ENCODE measurements around the gene NRG3.

The NRG3 gene

GRCh38 chr10:82544377-82544776 lies 669.4 kb downstream of the NRG3 start:
- no peak for TF ChIP-seq CTCF (IDR thresholded peaks at IDR 0.05)
- H3K9me3 ChIP-seq, result no peaks in the 10 kb centered on the region
- no peak for DNase-seq
- intact Hi-C loops (cut with DNase I; ENCODE audit: low total_unique reads), result no loop called here
- H3K36me3 ChIP-seq, result no peaks in the 10 kb centered on the region
- no peak overlapping the region for H3K27ac ChIP-seq
- H3K4me3 ChIP-seq, result no peak overlapping the region
- H3K4me1 ChIP-seq, result no peaks in the 10 kb centered on the region
- H3K27me3 ChIP-seq, result no peaks in the 10 kb centered on the region

GRCh38 chr10:82551506-82551905 lies 676.5 kb downstream of the NRG3 start:
- Histone ChIP-seq H3K27ac (no peak overlapping the region), H3K4me1 (no peaks in the 10 kb centered on the region), H3K27me3 (no peaks in the 10 kb centered on the region), H3K4me3 (no peak overlapping the region), H3K36me3 (no peaks in the 10 kb centered on the region), H3K9me3 (no peaks in the 10 kb centered on the region)
- intact Hi-C loops (cut with DNase I; ENCODE audit: low total_unique reads), result no loop called here
- no peak for DNase-seq
- no peak for TF ChIP-seq CTCF (IDR thresholded peaks at IDR 0.05)

GRCh38 chr10:82552267-82552666 lies 677.3 kb downstream of the NRG3 start:
- no peak for DNase-seq
- no peak for TF ChIP-seq CTCF (IDR thresholded peaks at IDR 0.05)
- Histone ChIP-seq H3K27ac (no peak overlapping the region), H3K4me1 (no peaks in the 10 kb centered on the region), H3K36me3 (no peaks in the 10 kb centered on the region), H3K9me3 (no peaks in the 10 kb centered on the region), H3K4me3 (no peak overlapping the region), H3K27me3 (no peaks in the 10 kb centered on the region)
- intact Hi-C loops (cut with DNase I; ENCODE audit: low total_unique reads), result no loop called here

- no peak overlapping the region for H3K4me3 ChIP-seq
- no peak for TF ChIP-seq CTCF (IDR thresholded peaks at IDR 0.05)
- no peaks in the 10 kb centered on the region for H3K36me3 ChIP-seq
- intact Hi-C loops (cut with DNase I; ENCODE audit: low total_unique reads), result no loop called here
- H3K4me1 ChIP-seq, result no peaks in the 10 kb centered on the region
- H3K27ac ChIP-seq, result no peak overlapping the region
- no peaks in the 10 kb centered on the region for H3K27me3 ChIP-seq
- no peaks in the 10 kb centered on the region for H3K9me3 ChIP-seq
- DNase-seq, result no peak
These were observed 679.4 kb downstream of the NRG3 start for GRCh38 chr10:82554381-82554780.

- no peaks in the 10 kb centered on the region for H3K36me3 ChIP-seq
- no peak for DNase-seq
- no peak for TF ChIP-seq CTCF (IDR thresholded peaks at IDR 0.05)
- no peaks in the 10 kb centered on the region for H3K27me3 ChIP-seq
- no peak overlapping the region for H3K4me3 ChIP-seq
- intact Hi-C loops (cut with DNase I; ENCODE audit: low total_unique reads), result no loop called here
- H3K27ac ChIP-seq, result no peak overlapping the region
- H3K9me3 ChIP-seq, result no peaks in the 10 kb centered on the region
- no peaks in the 10 kb centered on the region for H3K4me1 ChIP-seq
These were observed 683.1 kb downstream of the NRG3 start for GRCh38 chr10:82558014-82558607.

All from tibial artery (tissue), 4 donors.